ENCODE data around the gene GRIK3.

- TF ChIP-seq CTCF (IDR thresholded peaks at IDR 0.05) (no peak), POLR2A (IDR thresholded peaks at IDR 0.05) (no peak)
Measured at GRCh38 chr1:36773827-36774541, 260.3 kb downstream of the GRIK3 start.

All from right lobe of liver (tissue), 4 donors.